ENCODE results near the gene AUNIP. TPM values are rescaled to one million over a fixed set of nuclear protein-coding genes. Genes with fewer than 3 reads are reported as not detected.

The AUNIP gene
- total and polyA plus RNA-seq, 9 donors, result 0.23 to 0.75 (median 0.44) TPM; not detected in 1

DNA sequence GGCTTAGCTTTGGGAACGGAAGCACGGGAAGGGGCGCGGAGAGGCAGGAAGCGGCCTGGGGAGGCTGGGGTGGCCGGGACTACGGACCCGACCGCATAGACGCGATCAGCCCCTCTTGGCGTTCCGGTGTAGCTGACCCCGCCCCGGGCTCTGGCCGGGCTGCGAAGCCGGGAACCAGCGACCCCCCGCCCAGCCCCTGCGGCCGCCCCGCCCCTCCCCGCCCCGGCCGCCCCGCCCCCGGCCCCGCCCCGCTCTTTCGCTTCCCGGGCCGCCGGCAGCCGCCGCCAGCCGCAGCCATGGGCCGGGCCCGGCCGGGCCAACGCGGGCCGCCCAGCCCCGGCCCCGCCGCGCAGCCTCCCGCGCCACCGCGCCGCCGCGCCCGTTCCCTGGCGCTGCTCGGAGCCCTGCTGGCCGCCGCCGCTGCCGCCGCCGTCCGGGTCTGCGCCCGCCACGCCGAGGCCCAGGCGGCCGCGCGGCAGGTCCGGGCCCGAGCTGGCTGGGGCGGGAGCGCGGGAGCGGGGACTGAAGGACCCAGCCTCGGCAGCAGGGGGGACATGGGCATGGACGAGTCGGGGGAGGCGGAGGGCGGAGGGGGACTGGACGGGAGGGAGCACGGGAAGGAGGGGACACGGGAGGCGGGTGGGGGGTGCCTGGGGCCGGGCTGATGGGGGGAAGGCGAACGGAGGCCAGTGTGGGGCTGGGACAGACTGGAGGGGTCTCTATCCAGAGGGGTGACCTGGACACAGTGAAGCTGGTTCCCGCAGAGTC, 59.1 kb downstream of the AUNIP start, which contains the start of gene SELENON:
TSS of gene SELENON (plus strand) at position 259 of the 768 bp plus-strand sequence. CDS start at position 297, 38 bp downstream.
- H3K9me3 ChIP-seq, result no peaks in the 10 kb centered on the region
- H3K4me1 ChIP-seq (ENCODE audit: insufficient read depth), result peaks cover 5% of the 10 kb centered on the region
- TF ChIP-seq, protein P1, sequence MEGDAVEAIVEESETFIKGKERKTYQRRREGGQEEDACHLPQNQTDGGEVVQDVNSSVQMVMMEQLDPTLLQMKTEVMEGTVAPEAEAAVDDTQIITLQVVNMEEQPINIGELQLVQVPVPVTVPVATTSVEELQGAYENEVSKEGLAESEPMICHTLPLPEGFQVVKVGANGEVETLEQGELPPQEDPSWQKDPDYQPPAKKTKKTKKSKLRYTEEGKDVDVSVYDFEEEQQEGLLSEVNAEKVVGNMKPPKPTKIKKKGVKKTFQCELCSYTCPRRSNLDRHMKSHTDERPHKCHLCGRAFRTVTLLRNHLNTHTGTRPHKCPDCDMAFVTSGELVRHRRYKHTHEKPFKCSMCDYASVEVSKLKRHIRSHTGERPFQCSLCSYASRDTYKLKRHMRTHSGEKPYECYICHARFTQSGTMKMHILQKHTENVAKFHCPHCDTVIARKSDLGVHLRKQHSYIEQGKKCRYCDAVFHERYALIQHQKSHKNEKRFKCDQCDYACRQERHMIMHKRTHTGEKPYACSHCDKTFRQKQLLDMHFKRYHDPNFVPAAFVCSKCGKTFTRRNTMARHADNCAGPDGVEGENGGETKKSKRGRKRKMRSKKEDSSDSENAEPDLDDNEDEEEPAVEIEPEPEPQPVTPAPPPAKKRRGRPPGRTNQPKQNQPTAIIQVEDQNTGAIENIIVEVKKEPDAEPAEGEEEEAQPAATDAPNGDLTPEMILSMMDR (IDR thresholded peaks at IDR 0.05), result no peak
- no peak for TF ChIP-seq POLR2A (IDR thresholded peaks at IDR 0.05)
- TF ChIP-seq EP300 (IDR thresholded peaks at IDR 0.05), result no peak
- 1 to 2% (median 1%) methylated on average over 38 to 91 of the region's 91 CpGs for WGBS, 3 donors
- H3K4me3 ChIP-seq, result peak within 1 kb of the TSS; percentile 47
- H3K27me3 ChIP-seq, result no peaks in the 10 kb centered on the region
- DNase-seq, result peak; percentile 52 to 79 (median 78)
- H3K27ac ChIP-seq, result peak within 1 kb of the TSS; percentile 58 to 59
- intact Hi-C loops (cut with DNase I), result loop anchor here in 3 of 4 donors (5.0 to 10.0 kb wide), 6 partner anchors 55 to 1388 kb away; partner anchors contain the start of genes PAFAH2 (in 1 of the 3) and STPG1 (in 1 of the 3)
- H3K36me3 ChIP-seq, result no peaks in the 10 kb centered on the region

DNA sequence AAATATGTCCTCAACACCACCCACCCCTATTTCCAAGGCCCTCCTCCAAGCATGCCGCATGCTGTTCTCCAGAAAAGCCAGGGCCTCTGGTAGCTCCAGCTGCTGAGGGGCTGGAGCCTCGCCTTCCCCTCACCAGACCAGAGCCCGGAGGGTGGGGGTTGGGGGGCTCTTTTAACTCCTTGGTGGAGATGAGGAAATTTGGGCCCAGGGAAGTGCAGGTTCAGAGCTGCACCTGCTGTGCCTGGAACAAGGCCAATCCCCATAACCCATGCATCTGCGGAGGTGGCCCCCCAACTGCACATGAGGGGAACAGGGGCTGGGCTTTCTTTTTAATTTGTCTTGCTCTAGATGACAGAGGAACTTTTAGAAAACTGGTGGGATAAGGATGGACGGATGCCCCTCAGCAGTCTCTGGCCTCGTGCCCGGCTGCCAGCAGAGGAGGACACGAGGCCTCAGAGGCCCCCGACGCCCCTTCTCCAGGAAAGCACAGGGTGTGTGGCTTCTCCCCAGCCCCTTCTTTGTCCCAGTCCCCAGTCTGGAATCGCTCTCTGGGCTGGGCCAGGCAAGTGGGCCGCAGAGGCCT, 59.8 kb downstream of the AUNIP start:
- H3K36me3 ChIP-seq, result no peaks in the 10 kb centered on the region
- H3K27me3 ChIP-seq, result no peaks in the 10 kb centered on the region
- H3K4me3 ChIP-seq, result peak overlapping the region; percentile 32
- H3K9me3 ChIP-seq, result no peaks in the 10 kb centered on the region
- H3K4me1 ChIP-seq (ENCODE audit: insufficient read depth), result peaks cover 5% of the 10 kb centered on the region
- peak in 1 of 5 donors; percentile 63 for DNase-seq
- 13 to 22% (median 18%) methylated on average over 12 of the region's 12 CpGs for WGBS, 3 donors
- no peak for TF ChIP-seq EP300 (IDR thresholded peaks at IDR 0.05)
- TF ChIP-seq POLR2A (IDR thresholded peaks at IDR 0.05), result no peak
- TF ChIP-seq, protein P1 (IDR thresholded peaks at IDR 0.05), result no peak
- intact Hi-C loops (cut with DNase I), result loop anchor here in 3 of 4 donors (5.0 to 10.0 kb wide), 5 partner anchors 55 to 1387 kb away; partner anchors contain the start of gene STPG1 (in 1 of the 3)
- H3K27ac ChIP-seq, result peak overlapping the region in 1 of 2 donors; percentile 59

GRCh38 chr1:25798666-25799351, 60.4 kb downstream of the AUNIP start:
- Histone ChIP-seq H3K36me3 (no peaks in the 10 kb centered on the region), H3K27me3 (no peaks in the 10 kb centered on the region), H3K4me3 (no peak overlapping the region), H3K9me3 (no peaks in the 10 kb centered on the region), H3K27ac (no peak overlapping the region), H3K4me1 (ENCODE audit: insufficient read depth) (peaks cover 5% of the 10 kb centered on the region)
- no peak for TF ChIP-seq EP300 (IDR thresholded peaks at IDR 0.05)
- TF ChIP-seq, protein P1 (IDR thresholded peaks at IDR 0.05), result no peak
- TF ChIP-seq POLR2A (IDR thresholded peaks at IDR 0.05), result no peak
- intact Hi-C loops (cut with DNase I), result loop anchor here in 3 of 4 donors (5.0 to 10.0 kb wide), 5 partner anchors 54 to 1387 kb away; partner anchors contain the start of gene STPG1 (in 1 of the 3)
- no peak for DNase-seq
- 71 to 81% (median 75%) methylated on average over 8 of the region's 8 CpGs for WGBS, 3 donors

GRCh38 chr1:25797939-25798338, 61.3 kb downstream of the AUNIP start:
- Histone ChIP-seq H3K36me3 (no peaks in the 10 kb centered on the region), H3K27ac (no peak overlapping the region), H3K9me3 (no peaks in the 10 kb centered on the region), H3K4me3 (no peak overlapping the region), H3K4me1 (ENCODE audit: insufficient read depth) (peaks cover 5% of the 10 kb centered on the region), H3K27me3 (no peaks in the 10 kb centered on the region)
- TF ChIP-seq POLR2A (IDR thresholded peaks at IDR 0.05) (no peak), EP300 (IDR thresholded peaks at IDR 0.05) (no peak)
- TF ChIP-seq, protein P1 (IDR thresholded peaks at IDR 0.05), result no peak
- no peak for DNase-seq
- intact Hi-C loops (cut with DNase I), result loop anchor here (1.0 to 10.0 kb wide), 7 partner anchors 53 to 1386 kb away; partner anchors contain the start of gene STPG1 (in 1 of the 4)
- WGBS, 3 donors, result 72 to 99% (median 79%) methylated on average over 5 to 8 of the region's 8 CpGs

All from ovary (tissue), 9 donors.